ENCODE data around the gene SCN4A.

The SCN4A gene

DNA sequence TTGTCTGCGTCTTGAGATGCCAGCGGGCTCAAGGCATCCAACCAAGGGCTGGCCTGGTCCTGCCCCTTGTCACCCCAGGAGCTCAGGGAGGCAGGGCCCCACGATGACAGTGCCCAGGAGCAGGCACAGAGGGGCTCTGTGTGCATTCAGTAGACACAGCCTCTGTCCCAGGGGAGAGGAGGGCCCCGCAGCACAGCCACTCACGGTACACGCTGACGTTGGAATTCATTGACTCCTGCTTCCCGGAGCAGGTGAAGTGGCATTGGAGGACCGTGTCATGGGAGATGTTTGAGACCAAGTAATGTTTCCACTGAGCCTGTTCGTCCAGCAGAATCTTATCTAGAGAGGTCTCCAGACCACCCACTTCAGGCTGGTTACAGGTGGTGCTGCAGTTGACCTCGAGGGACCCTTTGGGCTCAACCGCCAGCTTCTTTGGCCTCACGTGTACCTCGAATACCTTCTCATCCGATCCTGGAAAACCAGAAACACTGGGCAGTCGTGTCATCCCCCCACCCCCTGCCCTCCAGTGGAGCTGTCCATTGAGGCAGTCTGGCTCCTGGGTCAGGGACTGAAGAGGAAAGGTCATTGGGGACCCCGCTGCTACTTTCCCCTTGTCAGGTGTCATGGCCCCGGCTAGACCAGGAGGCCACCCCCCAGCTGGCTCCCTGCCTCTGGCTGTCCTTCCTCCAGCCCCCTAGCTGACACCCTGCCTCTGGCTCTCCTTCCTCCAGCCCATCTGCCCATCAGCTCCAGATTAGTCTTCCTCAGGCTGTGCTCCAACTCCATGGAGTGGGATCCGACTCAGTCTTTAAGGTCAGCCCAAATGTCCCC lies 32.4 kb upstream of the SCN4A start:
- H3K4me3 ChIP-seq (replicated peaks; ENCODE audit: low read depth, low read length), result no peak overlapping the region
- TF ChIP-seq, protein P1, sequence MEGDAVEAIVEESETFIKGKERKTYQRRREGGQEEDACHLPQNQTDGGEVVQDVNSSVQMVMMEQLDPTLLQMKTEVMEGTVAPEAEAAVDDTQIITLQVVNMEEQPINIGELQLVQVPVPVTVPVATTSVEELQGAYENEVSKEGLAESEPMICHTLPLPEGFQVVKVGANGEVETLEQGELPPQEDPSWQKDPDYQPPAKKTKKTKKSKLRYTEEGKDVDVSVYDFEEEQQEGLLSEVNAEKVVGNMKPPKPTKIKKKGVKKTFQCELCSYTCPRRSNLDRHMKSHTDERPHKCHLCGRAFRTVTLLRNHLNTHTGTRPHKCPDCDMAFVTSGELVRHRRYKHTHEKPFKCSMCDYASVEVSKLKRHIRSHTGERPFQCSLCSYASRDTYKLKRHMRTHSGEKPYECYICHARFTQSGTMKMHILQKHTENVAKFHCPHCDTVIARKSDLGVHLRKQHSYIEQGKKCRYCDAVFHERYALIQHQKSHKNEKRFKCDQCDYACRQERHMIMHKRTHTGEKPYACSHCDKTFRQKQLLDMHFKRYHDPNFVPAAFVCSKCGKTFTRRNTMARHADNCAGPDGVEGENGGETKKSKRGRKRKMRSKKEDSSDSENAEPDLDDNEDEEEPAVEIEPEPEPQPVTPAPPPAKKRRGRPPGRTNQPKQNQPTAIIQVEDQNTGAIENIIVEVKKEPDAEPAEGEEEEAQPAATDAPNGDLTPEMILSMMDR (IDR thresholded peaks at IDR 0.05; ENCODE audit: low read length, missing control alignments), result no peak
- DNase-seq (ENCODE audit: low read depth), result no peak

DNA sequence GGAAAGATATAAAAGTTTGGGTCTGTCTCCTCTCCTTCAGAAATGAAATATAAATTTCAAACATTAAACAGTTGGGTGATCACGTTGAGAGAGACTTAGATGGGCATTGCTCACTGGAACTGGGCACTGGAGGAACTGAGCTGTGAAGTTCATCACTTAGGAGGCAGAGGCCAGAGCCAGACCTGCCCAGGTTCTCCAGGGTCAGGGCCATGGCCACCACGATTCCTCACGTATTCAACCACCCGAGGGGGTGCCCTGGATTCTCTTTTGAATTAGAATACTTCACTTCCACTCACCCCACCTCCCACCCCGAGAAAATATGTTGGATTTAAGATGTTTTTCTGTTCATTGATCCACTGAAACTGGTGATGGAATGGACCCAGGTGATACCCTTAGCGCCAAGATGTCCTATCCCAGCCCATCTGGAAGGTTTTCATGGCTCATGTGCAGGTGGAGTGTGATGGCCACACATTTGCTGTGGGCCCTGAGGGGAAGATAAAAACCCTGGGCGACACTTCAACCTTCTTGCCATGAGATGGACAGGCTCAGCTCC lies 31.6 kb upstream of the SCN4A start:
- no peak for DNase-seq (ENCODE audit: low read depth)
- no peak overlapping the region for H3K4me3 ChIP-seq (replicated peaks; ENCODE audit: low read depth, low read length)
- TF ChIP-seq, protein P1 (IDR thresholded peaks at IDR 0.05; ENCODE audit: low read length, missing control alignments), result no peak

DNA sequence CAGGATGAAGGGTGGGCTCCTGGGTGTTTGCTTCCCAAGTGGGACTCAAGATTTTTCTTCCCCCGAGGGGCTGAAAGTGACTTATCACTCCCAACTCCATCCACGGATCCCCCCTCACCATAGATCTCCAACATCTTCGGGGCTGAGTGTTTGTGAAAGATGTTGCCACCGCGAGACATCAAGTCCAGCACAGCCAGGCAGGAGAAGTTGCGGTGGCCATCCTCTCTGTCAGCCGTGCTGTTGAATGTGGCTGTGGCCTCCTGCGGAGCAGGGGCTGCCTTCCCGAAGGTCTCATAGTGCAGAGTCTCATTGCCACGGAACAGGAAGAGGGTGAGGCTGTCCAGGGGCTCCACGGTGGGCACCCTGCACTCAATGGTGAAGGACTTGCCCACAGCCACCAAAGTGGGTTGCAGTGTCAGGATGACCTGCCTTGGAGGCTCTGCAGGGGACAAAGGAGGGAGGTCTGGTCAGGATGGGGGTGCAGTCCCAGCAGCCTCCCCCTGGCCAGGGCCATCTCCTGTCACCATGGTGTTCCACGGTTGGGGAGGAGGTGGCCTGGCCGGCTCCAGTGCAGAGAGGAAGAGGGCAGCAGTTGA lies 30.9 kb upstream of the SCN4A start:
- DNase-seq (ENCODE audit: low read depth), result no peak
- TF ChIP-seq, protein P1 (IDR thresholded peaks at IDR 0.05; ENCODE audit: low read length, missing control alignments), result no peak
- no peak overlapping the region for H3K4me3 ChIP-seq (replicated peaks; ENCODE audit: low read depth, low read length)

DNA sequence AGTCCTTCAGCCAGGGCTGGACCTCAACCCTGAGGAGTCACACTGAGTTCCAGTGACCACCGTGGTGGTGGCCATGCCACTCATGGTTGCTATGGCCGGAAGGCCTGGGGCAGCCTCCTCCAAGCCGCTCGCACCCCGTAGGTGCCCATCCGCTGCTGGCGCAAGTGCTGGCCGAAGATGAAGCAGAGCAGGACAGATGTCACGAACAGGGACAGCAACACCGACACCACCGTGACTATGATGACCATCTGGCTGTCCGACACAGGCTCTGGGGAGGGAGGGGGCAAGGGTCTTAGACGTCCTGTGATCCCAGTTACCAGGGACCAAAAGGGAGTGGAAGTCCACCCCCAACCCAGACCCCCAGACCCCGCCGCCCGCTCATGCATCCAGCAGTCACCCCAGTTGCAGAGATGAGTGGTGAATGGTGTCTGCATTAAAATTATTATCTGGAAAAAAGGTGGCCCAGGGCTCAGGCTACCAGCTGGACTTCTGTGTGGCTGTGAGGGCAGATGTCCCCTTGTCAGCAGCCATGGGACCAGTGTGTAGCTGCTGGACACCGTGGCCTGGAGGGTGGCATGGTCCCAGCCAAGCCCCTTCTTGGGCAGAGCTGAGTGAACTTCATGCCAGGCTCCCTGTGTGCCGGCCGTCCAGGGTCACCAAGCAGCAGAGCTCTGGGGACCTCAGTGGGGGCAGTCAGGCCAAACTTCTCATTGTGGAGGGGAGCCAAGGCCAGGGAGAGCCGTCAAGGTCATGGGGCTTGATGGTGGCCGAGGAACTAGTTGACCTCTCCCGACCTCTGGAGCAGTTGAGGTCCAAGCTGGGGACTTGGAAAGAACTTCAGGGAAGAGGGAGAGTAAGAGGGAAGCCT lies 30.2 kb upstream of the SCN4A start:
- H3K4me3 ChIP-seq (replicated peaks; ENCODE audit: low read depth, low read length), result no peak overlapping the region
- TF ChIP-seq, protein P1 (IDR thresholded peaks at IDR 0.05; ENCODE audit: low read length, missing control alignments), result no peak
- no peak for DNase-seq (ENCODE audit: low read depth)

DNA sequence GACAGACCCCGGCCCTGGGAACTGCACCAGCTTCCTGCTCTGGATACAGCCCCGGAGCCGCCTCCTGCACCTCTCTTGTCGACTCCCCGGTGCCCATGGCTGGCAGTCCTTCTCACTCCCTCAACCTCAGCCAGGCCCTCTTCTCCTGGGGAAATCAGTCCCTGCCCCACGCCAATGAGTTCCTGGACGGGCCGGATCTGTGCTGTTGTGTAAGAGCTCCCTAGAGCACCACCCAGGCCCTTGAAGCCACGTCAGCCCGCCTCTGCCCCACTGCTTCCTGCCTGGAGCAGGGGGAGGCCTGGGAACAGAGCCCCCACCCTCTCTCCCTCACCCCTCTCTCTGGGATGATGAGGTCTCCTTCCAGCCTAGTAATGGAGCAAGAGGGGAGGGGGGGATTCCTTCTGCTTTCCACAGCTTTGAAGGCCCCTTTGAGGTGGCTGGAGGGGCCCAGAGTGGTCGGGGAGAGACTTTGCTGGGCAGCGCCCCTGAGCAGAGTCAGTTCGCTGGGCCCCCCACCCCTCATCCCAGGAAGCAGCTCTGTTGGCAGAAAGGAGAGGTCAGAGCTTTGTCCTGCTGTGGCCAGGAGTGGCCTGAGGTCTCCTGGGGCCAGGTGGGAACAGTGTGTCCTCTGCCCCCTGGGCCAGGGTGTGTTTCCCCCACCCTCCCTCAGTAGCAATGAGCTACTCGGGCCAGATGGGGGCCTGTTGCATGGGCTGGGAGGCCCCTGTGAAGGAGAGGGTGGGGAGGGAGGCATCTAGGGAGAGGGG lies 29.2 kb upstream of the SCN4A start:
- H3K4me3 ChIP-seq (replicated peaks; ENCODE audit: low read depth, low read length), result no peak overlapping the region
- TF ChIP-seq, protein P1 (IDR thresholded peaks at IDR 0.05; ENCODE audit: low read length, missing control alignments), result no peak
- DNase-seq (ENCODE audit: low read depth), result peak; percentile 55

DNA sequence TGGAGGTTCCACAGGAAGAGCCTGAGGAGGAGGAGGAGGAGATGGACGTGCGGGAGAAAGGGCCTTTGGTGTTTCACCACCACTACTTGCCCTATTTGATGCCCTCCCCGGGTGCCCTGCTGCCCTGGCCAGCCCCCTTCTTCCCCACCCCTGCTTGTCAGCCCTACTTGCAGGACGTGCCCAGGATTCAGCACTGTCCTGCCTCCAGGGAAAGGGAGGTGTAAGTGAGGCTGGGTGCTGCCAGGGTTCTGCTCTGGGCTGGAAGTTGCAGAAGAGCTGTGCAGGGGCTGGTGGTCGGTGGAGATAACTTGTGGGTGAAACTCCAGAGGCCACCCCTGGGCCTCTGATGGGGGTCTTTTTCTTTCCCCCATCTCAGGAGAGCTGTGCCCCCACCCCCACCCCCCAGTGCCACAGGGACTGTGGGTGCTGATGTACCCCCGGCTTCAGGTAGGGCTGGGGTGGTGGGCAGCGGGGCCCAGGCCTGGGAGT lies 28.4 kb upstream of the SCN4A start:
- DNase-seq (ENCODE audit: low read depth), result no peak
- H3K4me3 ChIP-seq (replicated peaks; ENCODE audit: low read depth, low read length), result no peak overlapping the region
- TF ChIP-seq, protein P1 (IDR thresholded peaks at IDR 0.05; ENCODE audit: low read length, missing control alignments), result no peak

Data from fibroblast of pulmonary artery (primary cell).